Tibial artery (tissue), 4 donors: ENCODE results near the gene FBXW11.

Experiments used
- DNase-seq, 2 donors: peaks; one replicate each; pipeline ENCODE4 v3.0.0-alpha.2; 2019
- H3K27ac ChIP-seq, 2 donors: fragments of 200-600 bp; sonication (generic) in 1 of 2; 1 replicate in 1 of 2; 2 replicates in 1 of 2; pipeline ENCODE4 v1.5.1; 2018 to 2019; ENCODE audit warnings: mild to moderate bottlenecking in 1 of 2
- H3K27me3 ChIP-seq, 2 donors: fragments of 200-600 bp; sonication (generic) in 1 of 2; one replicate each; pipeline versions ENCODE4 v1.5.1 to v1.6.0; 2016 to 2019
- H3K36me3 ChIP-seq, 3 donors: fragments of 200-600 bp; sonication (generic) in 2 of 3; one replicate each; pipeline ENCODE4 v1.5.1; 2016 to 2019; ENCODE audit warnings: mild to moderate bottlenecking in 2 of 3
- H3K4me1 ChIP-seq, 4 donors: fragments of 200-600 bp; sonication (generic) in 2 of 4; 1 replicate in 3 of 4; 2 replicates in 1 of 4; pipeline ENCODE4 v1.5.1; 2016 to 2019
- H3K4me3 ChIP-seq, 2 donors: fragments of 200-600 bp; sonication (generic) in 1 of 2; 1 replicate in 1 of 2; 2 replicates in 1 of 2; pipeline ENCODE4 v1.5.1; 2018 to 2019; ENCODE audit warnings: mild to moderate bottlenecking in 2 of 2
- H3K9me3 ChIP-seq, 3 donors: fragments of 200-600 bp; sonication (generic) in 1 of 3; one replicate each; pipeline ENCODE4 v1.5.1; 2016 to 2019
- CTCF ChIP-seq, 2 experiments: fragments of 200-600 bp in 1 of 2; fragments of 450-650 bp in 1 of 2; IDR thresholded peaks; one replicate each; pipeline ENCODE4 v1.5.1; 2017 to 2019; ENCODE audit warnings: antibody characterized with exemption in 2 of 2, mild to moderate bottlenecking in 1 of 2, moderate library complexity in 1 of 2
- intact Hi-C: fragments of 100-400 bp; cut with DNase I; formaldehyde crosslinking; loops from one replicate; pipeline ENCODE4 v1.15.0; 2023; ENCODE audit warnings: low total_unique reads

The FBXW11 gene

GRCh38 chr5:172002310-172002709, 4.1 kb downstream of the FBXW11 start:
- Histone ChIP-seq H3K9me3 (no peaks in the 10 kb centered on the region), H3K4me1 (peaks cover 0 to 81% (median 47%) of the 10 kb centered on the region in 4 donors), H3K27me3 (no peaks in the 10 kb centered on the region), H3K4me3 (no peak overlapping the region), H3K36me3 (no peaks in the 10 kb centered on the region), H3K27ac (peak overlapping the region in 1 of 2 donors; percentile 60)
- TF ChIP-seq CTCF (IDR thresholded peaks at IDR 0.05) = peak; percentile 21 to 22
- intact Hi-C loops = loop anchor here (10.0 kb wide), 1 partner anchor 282 kb away; the partner anchor contains the start of gene UBTD2
- DNase-seq = no peak

- no peaks in the 10 kb centered on the region for H3K9me3 ChIP-seq
- H3K27ac ChIP-seq = no peak overlapping the region
- no peak for DNase-seq
- H3K27me3 ChIP-seq = no peaks in the 10 kb centered on the region
- intact Hi-C loops = loop anchor here (10.0 kb wide), 1 partner anchor 285 kb away; the partner anchor contains the start of gene UBTD2
- H3K36me3 ChIP-seq = no peaks in the 10 kb centered on the region
- no peak overlapping the region for H3K4me3 ChIP-seq
- TF ChIP-seq CTCF (IDR thresholded peaks at IDR 0.05) = no peak
- H3K4me1 ChIP-seq = peaks cover 0 to 88% (median 46%) of the 10 kb centered on the region in 4 donors
Measured at GRCh38 chr5:171999877-172000276, 6.6 kb downstream of the FBXW11 start.

- no peaks in the 10 kb centered on the region for H3K9me3 ChIP-seq
- no peaks in the 10 kb centered on the region for H3K27me3 ChIP-seq
- H3K27ac ChIP-seq = no peak overlapping the region
- DNase-seq = no peak
- intact Hi-C loops = no loop called here
- H3K36me3 ChIP-seq = no peaks in the 10 kb centered on the region
- TF ChIP-seq CTCF (IDR thresholded peaks at IDR 0.05) = no peak
- H3K4me1 ChIP-seq = peaks cover 0 to 80% (median 38%) of the 10 kb centered on the region in 4 donors
- no peak overlapping the region for H3K4me3 ChIP-seq
Measured at GRCh38 chr5:171999100-171999499, 7.3 kb downstream of the FBXW11 start.

- no peaks in the 10 kb centered on the region for H3K27me3 ChIP-seq
- H3K36me3 ChIP-seq = peaks cover 0 to 6% (median 0%) of the 10 kb centered on the region in 3 donors
- intact Hi-C loops = no loop called here
- no peak overlapping the region for H3K4me3 ChIP-seq
- H3K9me3 ChIP-seq = no peaks in the 10 kb centered on the region
- DNase-seq = no peak
- H3K27ac ChIP-seq = no peak overlapping the region
- H3K4me1 ChIP-seq = peaks cover 0 to 59% (median 27%) of the 10 kb centered on the region in 4 donors
- no peak for TF ChIP-seq CTCF (IDR thresholded peaks at IDR 0.05)
Measured at GRCh38 chr5:171997011-171997410, 9.4 kb downstream of the FBXW11 start.

GRCh38 chr5:171992813-171993212, 13.6 kb downstream of the FBXW11 start:
- no peak for TF ChIP-seq CTCF (IDR thresholded peaks at IDR 0.05)
- Histone ChIP-seq H3K4me1 (peaks cover 0 to 41% (median 10%) of the 10 kb centered on the region in 4 donors), H3K9me3 (no peaks in the 10 kb centered on the region), H3K36me3 (peaks cover 0 to 6% (median 0%) of the 10 kb centered on the region in 3 donors), H3K27ac (no peak overlapping the region), H3K27me3 (no peaks in the 10 kb centered on the region), H3K4me3 (no peak overlapping the region)
- intact Hi-C loops = no loop called here
- no peak for DNase-seq

- Histone ChIP-seq H3K36me3 (peaks cover 0 to 6% (median 0%) of the 10 kb centered on the region in 3 donors), H3K27me3 (no peaks in the 10 kb centered on the region), H3K27ac (no peak overlapping the region), H3K4me3 (no peak overlapping the region), H3K9me3 (no peaks in the 10 kb centered on the region), H3K4me1 (peaks cover 0 to 36% (median 8%) of the 10 kb centered on the region in 4 donors)
- no peak for TF ChIP-seq CTCF (IDR thresholded peaks at IDR 0.05)
- DNase-seq = no peak
- intact Hi-C loops = no loop called here
Measured at GRCh38 chr5:171992305-171992704, 14.1 kb downstream of the FBXW11 start.
